HG03442 (cell line): ENCODE data around the gene MEX3C.

Experiments used
- ATAC-seq: cut with Tn5 transposase; IDR thresholded peaks from one replicate; pipeline ENCODE4 v1.9.1; 2021; ENCODE audit warnings: mild to moderate bottlenecking, moderate library complexity; ENCODE audit not compliant: unreplicated experiment

MEX3C gene

DNA sequence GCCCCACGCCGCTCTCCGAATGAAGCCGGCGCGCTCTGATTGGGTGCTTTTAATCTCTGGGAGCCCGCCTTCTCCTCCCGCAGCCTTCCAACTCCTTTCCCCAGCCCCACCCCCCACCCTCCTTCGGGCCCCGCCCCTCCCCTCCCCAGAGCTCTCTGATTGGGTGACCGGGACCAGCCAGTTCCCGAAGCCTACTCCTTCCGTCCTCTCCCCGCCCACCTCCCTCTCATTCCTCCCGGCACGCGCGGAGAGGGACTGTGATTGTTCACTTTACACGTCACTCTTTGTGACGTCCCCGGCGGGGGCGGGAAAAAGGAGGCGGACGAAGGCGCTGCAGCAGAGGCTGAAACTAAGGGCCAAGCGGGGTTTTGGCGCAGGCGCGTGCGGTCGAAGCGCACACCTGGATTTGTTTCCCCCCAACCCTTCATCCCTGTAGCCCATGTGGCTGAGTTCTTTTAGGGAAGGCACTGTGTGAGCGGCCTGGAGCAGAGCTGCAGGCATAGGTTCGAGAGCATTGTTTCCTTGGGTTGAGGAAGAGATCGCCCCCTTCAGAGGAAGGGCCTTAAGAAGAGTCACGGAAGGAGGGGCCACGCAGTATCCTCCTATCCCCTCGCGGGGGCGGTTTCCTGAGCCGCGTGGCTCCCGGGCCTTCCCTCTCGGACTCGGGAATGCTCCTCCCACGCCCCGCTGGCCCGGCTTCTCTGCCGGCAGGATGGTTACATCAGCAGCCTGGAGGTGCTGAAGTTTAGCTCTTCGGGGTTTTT lies at the start of gene MEX3C:
TSS of gene MEX3C (minus strand) at position 21 of the 764 bp plus-strand sequence. CDS start 361 bp downstream, outside the sequence.
- ATAC-seq, result peak; percentile 74

DNA sequence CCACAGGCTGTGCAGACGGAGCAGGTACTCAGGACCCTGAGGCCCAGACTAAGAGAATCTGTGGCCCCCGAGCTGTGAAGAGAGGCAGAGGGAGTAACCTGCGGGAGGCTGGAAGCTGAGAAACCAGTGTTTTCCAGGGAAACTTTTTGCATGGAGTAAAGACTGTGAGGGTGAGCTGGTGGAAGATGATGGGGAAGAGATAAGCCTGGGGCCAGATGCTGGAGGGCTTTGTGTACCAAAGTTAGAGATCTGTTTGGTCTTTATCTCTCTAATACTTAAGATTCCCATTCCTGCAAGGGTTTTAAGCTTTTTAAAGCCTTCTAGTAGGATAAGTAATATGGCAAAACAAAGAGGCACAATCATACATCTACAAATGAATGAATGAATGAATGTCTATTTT lies 43.7 kb upstream of the MEX3C start:
- no peak for ATAC-seq

DNA sequence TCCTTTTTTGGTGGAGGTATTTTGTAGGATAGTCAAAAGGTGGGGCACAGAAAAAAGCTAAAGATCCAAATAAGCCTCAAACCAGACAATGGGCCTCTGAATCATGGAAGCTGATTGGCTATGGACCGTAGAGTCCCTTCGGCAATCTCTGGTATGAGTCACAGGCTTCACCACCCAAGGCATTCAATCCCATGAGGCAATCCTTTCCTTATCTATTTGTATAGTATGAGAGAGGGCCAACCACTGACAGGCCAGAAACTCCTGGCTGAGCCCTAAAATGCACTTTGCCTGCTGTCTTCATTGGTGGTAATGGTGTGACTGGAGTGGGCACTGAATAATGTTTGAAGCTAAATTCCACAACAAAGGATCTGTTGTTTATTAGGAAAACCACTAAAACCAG lies 38.7 kb upstream of the MEX3C start:
- ATAC-seq, result no peak

DNA sequence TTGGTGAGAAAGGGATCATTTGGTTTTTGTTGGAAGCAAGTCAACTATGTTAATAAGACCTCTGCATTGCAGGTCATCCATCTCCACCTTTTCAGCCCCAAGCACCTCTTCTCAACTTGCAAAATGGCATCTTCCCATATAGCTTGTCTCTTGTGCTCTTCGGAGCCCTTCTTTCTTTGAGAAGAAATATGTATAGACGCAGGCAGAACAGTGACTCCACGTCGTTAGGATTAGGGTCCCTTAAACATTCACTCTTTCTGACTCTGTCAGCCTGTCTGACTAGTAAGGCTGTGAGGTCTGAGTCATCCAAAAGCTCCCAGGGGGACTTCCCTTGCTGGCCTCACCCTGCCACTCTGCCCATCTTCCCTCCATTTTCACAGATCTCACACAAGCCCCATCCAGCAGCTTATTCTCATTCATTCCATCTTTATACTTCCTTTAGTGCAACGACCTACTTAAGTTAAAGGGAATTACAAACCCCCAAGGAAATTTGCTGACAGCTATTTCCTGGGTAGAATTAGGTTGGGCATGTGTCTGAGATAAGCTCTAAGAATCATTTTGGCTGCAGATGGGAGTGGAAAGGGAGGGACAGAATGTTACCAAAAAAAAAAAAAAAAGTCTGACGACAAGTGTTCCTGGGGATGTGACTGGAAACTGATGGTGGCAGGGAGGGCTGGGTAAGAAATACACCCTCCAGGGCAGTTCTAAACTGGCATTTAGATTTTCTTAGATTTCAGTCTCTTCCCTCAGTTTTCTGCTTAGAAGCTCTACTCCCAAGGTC lies 37.7 kb upstream of the MEX3C start:
- ATAC-seq, result peak; percentile 95

DNA sequence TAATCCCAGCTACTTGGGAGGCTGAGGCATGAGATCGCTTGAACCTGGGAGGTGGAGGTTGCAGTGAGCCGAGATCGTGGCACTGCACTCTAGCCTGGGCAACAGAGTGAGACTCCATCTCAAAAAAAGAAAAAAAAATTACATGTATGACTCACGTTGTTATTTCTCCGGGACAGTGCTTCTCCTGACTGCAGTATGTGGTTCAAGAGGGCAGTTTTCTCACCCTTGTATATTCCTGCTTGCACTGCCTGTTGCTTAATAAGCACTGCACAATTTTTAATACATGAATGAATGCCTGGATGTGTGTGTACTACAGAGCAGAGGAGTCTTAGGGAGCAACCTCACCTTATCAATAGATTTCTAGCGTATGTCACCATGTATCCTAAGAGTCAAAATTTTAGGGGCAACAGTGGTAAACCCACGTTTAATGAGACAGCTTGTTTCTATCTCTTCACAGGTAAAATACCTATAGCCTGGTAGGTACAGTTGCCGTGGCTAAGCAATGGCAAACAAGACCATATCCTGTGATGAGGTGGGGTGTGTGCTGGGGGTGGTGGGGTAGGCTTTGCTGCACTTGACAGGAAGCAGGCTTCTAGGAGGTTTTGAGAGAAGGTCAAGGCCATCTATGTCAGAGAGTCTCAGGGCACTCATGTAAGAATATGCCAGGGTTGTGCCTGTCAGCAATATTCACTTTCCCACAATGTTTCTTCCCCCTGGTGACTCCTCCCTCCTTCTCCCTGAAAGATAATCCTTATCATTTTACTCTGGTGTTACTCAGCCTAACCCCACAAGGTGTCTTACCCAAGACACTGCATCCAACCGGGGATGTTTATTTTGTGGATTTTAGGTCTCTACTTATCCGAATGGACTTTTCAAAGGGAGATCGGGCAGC lies 36.9 kb upstream of the MEX3C start:
- ATAC-seq, result no peak

DNA sequence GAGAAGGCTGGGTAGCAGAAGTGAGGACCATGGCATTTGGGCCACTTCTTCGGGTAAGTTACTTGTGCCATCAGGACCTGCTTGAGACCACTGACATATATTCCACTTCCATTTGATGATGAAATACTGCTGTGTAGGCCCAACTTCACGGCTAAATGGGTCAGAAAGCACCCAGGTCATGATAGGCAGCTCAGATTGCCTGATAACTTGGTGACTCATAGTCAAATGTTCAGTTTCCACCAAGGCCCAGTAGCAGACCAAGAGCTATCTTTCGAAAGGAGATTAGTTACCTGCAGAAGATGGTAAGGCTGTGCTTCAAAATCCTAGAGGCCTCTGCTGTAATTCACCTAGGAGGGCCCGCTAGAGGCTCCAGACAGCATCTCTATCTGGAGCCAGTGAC lies 31.8 kb upstream of the MEX3C start:
- ATAC-seq, result no peak

DNA sequence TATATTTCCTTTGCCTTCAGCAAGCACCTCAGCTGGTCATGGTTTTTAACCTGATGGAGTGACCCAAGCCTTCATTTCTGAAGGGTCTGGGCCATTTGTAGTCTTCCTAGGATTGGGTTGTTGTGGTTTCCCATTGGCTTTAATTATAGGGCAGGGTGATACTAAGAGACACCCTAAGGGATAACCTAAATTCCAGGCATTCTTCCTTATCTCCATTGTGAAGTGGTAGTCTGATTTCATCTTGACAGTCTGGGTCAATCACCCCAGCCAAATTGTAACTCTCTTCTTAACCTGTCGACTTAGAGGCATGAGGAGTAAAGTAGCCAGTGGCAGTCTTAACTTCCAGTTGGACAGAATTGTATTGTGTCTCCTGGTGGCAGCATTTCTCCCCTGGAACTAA lies 30.2 kb upstream of the MEX3C start:
- ATAC-seq, result no peak

DNA sequence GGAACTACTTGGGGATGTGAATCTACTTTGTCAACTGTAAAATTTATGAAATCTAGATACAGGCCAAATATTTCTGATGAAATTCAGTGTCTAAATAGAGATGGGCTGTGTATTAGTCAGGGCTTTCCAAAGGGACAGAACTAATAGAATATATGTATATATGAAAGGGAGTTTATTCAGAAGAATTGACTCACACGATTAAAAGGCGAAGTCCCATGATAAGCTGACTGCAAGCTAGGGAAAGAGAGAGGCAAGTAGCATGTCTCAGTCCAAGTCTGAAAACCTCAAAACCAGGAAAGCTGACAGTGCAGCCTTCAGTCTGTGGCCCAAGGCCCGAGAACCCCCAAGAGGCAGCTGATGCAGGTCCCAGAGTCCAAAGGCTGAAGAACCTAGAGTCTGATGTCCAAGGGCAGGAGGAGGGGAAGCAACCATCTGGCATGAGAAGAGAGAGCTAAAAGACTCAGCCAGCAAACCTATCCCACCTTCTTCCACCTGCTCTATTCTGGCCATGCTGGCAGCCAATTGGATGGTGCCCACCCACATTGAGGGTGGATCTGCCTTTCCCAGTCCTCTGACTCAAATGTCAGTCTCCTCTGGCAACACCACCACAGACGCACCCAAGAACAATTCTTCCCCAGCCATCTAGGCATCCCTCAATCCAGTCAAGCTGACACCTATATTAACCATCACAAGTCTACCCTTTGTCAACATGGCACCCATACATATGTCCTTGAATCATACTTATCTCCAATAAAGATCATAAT lies 29.3 kb upstream of the MEX3C start:
- no peak for ATAC-seq

DNA sequence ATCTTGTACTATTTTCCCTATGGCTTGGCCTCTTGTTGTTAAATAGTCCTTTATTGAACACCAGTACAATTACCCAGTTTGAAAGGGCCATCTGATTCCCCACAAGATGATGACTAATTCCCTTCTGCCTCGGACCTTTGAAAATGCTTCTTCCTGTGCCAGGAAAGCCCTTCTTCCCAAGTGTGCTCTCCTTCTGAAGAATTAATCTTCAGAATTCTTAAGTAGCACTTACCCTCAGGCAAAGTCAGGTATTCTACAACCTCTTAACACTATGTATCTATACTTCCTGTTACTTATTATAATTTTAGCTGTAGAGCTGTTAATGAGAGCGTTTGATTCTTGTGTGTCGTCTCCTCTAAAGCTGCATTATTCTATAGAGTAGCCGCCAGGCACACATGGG lies 28.6 kb upstream of the MEX3C start:
- no peak for ATAC-seq

DNA sequence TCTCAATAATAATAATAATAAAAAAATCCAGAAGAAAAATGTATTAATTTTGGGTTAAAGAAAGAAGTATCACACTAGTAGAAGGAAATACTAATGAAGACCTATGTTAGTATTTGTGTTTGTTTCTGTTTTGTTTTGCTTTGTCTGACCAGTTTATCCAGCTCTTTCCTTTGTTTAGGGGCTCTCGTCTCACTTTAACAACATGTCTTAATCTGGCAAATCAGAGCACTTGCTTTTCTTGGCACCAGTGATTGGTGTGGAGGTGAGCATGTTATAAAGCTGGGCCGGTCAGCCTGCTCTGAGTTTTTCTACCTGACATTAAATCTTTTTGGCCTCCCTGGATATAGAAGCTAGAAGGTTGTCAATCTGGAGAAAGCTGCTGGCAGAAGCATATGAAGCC lies 15.1 kb upstream of the MEX3C start:
- ATAC-seq, result no peak

DNA sequence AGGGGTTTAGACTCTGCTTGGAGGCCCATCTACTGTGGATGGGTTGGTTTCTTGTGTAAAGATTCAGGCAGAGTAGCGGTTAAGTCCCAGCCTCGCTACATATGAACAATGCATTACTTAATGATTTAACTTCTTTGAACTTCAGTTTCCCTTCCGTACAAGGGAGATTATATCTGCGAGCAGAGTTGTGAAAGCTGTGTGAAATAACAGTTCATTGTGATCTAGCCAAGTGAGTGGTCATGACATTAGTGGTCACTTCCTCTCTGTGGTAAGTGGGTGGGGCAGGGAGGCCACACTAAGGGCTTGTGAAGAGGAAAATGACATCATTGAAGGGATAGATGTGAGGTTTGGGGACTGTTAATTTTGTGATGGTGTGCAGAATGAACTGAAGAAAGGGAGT lies 14.1 kb upstream of the MEX3C start:
- ATAC-seq, result peak; percentile 99

DNA sequence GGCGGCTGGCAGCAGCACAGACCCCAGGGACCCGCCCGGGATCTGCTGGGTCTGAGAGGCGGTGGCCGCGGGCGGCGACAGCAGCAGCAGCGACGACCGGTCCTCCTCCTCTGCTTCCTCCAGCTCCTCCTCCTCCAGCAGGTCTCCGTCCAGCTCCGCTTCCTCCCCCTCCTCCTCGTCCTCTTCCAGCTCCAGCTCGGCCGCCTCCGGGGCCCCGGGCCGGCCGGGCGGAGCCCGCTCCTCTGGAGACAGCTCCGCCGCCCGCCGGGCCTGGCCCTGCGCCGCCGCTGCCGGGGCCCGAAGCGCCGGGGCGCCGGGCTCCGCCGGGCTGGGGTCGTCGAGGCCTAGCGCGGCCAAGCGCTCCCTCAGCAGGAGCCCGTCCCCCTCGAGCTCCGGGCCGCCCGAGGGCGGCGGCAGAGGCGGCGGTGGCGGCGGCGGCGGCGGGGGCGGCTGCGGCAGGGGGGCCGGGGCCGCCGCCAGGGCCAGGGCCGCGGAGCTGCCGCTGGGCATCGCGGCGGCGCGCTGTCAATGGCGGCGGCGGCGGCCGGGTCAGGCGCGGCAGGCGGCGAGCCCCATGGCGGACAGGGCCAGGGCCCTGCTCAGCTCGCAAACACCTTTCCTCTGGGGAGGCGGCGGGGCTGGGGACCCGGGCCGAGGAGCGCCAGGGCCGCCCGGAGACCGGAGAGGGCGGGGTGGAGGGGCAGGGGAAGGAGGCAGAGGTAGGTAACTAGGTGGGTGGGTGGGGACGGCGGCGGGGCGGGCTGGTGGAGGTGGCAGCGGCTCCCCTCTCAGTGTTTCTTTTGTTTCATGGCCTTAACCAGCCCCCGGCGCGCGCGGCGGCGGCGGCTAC lies 445 bp downstream of the MEX3C start:
- ATAC-seq, result peak; percentile 4

DNA sequence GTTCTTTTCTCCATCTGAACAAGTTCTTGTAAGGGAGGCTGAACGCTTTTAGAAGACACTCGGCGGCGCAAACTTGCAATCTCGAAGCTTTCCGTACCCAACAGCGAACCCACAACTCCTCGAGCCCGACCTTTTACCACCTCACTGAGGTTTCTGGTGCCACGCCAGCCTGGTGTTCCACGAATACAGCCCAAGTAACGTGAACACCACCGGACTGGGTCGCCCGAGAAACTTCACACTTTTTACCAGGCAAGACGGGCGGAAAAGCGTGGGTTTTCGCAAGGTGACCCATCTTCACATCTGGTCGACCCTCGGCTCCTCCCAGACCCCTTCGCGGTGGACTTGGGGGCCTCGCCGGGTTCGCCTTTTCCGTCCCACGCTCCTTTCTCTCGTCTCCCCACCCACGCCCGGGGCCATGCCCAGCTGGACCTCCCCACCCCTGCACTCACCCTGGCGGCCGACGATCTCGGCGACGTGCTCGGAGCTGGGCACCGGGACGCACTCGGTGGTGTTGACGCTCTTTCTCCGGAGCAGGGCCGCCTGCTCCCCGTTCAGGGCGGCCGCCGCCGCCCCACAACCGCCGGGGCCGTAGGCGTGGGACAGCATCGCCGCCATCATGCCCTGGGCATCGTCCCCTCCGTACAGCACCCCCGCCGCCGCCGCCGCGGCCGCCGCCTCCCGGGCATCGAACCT lies 1.2 kb downstream of the MEX3C start:
- peak; percentile 0 for ATAC-seq

DNA sequence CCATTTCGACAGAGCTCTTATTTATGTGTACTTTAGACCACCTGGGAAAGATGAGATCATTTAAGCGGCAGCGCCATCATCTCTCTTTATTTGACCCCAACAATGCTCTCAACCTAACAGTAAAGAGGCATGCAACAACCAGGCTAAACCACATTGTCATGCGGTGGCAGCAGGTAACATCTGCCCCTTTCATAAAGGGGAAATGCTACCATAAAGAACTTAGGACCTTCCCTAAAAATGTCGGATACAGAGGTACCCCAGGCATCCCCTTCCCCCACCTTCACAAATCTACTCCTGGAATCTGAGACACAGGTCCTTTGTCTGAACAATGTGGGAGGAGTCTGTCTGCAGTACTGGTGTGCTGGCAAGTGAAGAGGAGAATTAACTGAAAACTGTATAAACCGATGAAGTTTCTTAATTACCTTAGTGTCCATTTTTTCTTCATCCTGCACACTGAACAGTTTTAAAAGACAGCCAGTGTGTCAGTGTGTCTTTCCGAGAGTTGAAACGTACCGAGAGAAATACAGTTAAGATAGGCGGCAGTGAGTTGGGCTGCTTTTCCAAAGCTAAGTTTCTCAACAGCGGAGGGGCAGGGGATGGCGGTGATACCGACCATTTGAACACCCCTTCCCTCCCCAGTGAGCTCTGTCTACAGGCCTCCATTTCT lies 1.9 kb downstream of the MEX3C start:
- ATAC-seq, result no peak

DNA sequence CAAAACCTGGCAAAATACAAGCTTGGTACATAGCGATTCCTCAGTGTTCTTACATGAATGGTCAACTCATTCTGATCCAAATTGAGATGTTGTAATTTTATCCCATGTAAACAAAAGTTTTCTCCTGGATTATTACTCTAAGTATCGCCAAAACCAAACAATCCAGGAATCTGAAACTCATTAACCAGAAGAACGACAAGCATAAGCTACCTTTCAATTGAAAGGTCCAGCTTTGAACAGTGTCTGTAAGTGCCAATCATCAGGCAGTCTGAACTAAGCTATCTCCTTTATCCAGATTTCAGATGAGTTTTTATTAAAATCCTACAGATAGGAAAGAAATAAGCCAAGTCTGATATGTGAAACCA lies 2.4 kb downstream of the MEX3C start:
- ATAC-seq, result no peak

DNA sequence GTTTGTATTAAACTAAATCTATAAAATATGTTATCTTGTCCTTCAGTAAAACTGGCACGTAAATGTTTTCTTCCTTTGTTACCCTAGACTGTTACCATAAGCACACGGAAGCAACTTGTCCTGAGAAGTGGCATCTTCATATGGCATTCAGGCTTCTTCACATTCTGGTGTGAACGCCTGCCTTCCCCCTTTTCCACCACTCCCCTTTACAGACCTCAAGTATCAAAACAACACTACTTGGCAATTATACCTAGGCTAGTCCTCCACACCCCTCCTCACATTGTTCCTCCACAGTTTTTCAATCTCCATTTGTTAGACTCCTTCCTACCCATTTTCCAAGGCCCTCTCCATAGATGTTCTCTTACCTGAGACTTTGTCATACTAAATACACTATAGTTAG lies 2.9 kb downstream of the MEX3C start:
- no peak for ATAC-seq

DNA sequence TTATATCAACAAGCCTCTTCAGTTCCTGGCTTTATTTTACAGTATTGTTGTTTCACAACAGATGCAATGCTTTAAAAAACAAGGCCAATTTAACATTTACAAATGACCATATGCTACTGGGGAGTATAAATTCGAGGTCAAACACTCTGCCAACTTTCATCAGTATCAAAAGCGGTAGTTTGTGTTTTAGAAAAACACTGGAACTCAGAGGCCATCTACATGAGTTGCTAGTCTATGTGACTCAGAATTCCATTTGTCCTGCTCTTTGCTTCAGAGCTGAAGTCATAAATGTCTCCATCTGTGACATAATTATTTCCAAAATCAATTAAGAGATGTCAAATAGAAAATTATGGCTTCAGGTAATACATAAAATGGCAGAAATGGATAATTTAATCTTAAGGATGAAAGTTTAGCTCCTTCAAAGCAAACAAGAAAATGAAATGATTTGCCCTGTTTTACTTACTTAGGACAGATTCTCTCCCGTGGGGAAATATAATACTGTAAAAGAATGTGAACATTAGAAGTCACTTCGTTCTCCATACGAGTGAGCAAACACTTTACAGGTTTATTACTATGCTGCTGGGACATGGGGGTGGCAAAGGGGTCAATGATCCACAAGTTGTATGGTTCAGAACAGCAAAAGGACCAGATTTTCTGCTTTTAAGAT lies 3.7 kb downstream of the MEX3C start:
- ATAC-seq, result no peak

DNA sequence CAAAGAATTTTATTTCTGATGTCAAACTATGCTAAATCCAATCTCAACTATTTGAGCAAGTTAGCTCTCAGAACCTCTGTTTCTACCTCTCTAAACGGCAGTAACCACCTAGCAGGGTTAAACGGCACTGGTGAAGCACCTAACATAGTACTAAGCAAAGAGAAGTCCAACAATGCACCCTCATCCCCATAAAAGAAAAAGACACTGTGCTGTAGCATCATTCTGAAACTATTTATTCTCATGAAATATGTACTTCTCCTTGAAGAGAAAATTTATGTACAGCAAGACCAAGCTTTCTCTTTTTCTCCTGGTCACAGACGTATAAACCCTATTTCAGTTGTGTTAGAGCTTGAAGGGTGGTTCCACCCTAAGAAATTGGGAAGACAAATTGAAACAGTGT lies 4.8 kb downstream of the MEX3C start:
- ATAC-seq, result no peak
